Activated CD4-positive, alpha-beta T cell treated with anti-CD3 and anti-CD28 coated beads for 4 hours (primary cell): Measurements from ENCODE around the gene A1BG.
A peak's percentile ranks its signal among the peaks of the same experiment; 100 is the strongest.

Source experiments
- DNase-seq, 2 donors: peaks; one replicate each; pipeline ENCODE4 v3.0.0-alpha.2; 2020

A1BG gene

GRCh38 chr19:58352760-58353671 is at the start of gene A1BG:
Gene A1BG (minus strand): TSS chr19:58353492. CDS start chr19:58353437, 55 bp downstream.
- DNase-seq = no peak

GRCh38 chr19:58401840-58402421 is 48.6 kb upstream of the A1BG start:
- DNase-seq = no peak

GRCh38 chr19:58400916-58401839 is 47.9 kb upstream of the A1BG start:
- peak; percentile 99 to 100 for DNase-seq

GRCh38 chr19:58400316-58400915 is 47.1 kb upstream of the A1BG start:
- no peak for DNase-seq

GRCh38 chr19:58399903-58400302 is 46.6 kb upstream of the A1BG start:
- DNase-seq = no peak

GRCh38 chr19:58398545-58398944 is 45.3 kb upstream of the A1BG start:
- DNase-seq = no peak

GRCh38 chr19:58398087-58398486 is 44.8 kb upstream of the A1BG start:
- DNase-seq = no peak

GRCh38 chr19:58397533-58398037 is 44.3 kb upstream of the A1BG start:
- no peak for DNase-seq

- no peak for DNase-seq
Measured at GRCh38 chr19:58396691-58397532, 43.6 kb upstream of the A1BG start.

DNA sequence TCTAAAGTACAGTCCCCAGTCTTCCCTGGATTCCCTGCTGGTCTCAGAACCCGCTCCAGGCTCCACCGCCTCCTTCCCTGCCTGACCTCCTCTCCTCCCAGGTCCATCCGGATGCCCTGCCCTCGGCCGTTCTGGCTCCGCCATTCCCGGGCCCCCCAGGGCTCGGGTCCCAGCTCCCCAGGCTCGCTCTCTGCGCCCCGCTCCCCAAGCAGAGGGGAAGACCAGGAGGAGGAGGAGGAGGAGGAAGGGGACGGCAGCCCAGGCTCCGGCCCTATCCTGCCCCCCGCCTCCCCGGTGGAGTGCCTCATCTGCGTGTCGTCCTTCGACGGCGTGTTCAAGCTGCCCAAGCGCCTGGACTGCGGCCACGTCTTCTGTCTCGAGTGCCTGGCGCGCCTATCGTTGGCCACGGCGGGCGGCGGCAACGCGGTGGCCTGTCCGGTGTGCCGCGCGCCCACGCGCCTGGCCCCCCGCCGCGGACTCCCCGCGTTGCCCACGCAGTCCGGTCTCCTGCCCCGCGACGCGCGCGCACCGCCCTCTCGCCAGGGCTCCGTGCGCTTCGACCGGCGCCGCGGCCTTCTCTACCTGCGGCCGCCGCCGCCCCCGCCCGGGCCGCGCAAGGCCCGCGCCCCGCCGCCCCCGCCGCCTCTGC is 42.8 kb upstream of the A1BG start:
- no peak for DNase-seq

DNA sequence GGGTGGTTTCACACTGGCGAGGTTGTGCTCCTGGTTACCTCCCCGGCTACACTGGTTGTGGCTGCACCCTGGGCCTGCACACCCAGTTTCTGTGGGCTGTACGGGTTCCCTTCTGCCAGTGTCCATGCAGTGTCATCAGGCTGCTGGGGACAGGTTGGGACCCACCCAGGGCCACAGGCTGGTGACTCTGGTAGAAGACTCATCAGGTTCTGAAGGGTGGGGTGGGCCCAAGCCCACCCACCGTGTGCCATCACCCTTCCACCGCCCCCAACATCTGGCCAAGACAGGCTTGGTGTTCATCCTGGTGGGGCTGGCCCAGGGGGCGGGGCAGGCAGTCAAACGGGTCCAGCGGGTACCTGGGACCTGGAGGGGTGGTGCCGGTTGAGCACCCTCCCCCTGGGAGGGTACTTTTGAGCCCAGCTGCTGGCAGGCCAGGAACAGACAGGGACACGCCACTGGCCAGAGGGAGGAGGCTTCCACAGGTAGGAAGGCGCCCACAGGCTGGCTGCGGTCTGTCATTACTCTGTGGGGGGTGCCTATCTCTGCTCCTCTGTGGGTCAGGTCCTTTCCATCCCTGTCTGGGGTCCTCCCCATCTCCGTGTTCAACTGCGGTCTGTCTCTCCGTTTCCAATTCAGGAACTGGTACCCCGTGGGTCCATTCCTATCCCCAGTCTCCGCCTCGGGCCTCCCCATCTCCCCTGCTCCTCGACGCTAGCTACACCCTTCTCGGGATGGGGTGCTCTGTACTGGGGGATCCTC is 42.1 kb upstream of the A1BG start, which contains the start of gene RNF225:
Gene RNF225 (plus strand): TSS at position 437 of the 759 bp plus-strand sequence. CDS start 434 bp downstream, outside the sequence.
- DNase-seq = no peak

DNA sequence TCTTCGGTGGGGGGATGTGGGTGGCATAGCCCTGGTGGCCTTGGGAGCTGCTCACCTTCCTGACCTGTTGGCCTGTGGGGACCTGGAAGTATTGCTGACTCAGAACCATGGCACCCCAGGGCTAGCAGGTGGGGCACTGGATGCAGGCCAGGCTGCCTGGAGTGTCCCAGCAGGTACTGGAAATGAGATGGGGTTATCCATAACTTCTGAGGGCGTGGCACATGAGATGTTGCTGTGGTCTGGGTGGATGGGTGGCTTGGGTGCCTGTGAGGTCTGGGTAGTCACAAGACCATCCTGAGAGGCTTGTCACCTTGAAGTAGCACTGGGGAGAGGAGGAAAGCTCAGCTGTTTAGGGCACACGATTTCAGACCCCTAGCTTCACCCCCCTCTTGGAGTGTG is 41.5 kb upstream of the A1BG start:
- no peak for DNase-seq

GRCh38 chr19:58393725-58394033 is 40.4 kb upstream of the A1BG start:
- DNase-seq = no peak

DNA sequence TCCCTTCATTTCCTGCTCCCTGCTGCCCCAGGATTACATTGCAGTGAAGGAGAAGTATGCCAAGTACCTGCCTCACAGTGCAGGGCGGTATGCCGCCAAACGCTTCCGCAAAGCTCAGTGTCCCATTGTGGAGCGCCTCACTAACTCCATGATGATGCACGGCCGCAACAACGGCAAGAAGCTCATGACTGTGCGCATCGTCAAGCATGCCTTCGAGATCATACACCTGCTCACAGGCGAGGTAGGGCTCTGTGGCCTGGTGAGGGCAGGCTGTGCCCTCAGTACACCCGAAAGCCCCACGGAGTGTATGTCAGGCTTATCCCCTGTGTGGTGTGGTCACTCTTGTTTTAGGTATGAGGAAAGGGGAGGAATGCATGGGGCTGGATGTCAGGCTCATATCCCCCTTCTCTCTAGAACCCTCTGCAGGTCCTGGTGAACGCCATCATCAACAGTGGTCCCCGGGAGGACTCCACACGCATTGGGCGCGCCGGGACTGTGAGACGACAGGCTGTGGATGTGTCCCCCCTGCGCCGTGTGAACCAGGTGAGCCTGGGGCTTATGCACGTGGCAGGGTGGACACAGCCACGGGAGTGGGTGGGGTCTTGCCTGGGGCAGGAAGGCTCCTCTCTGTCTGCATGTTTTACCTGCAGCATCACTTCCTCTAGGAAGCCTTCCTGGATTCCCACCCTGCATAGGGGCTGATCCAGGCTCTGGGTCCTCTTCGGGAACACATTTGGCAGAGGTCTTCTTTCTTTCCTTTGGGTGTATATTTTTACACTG is 39.8 kb upstream of the A1BG start:
- DNase-seq = no peak

- no peak for DNase-seq
Measured at GRCh38 chr19:58388175-58388526, 34.9 kb upstream of the A1BG start.

GRCh38 chr19:58387338-58388174 is 34.3 kb upstream of the A1BG start:
- no peak for DNase-seq

DNA sequence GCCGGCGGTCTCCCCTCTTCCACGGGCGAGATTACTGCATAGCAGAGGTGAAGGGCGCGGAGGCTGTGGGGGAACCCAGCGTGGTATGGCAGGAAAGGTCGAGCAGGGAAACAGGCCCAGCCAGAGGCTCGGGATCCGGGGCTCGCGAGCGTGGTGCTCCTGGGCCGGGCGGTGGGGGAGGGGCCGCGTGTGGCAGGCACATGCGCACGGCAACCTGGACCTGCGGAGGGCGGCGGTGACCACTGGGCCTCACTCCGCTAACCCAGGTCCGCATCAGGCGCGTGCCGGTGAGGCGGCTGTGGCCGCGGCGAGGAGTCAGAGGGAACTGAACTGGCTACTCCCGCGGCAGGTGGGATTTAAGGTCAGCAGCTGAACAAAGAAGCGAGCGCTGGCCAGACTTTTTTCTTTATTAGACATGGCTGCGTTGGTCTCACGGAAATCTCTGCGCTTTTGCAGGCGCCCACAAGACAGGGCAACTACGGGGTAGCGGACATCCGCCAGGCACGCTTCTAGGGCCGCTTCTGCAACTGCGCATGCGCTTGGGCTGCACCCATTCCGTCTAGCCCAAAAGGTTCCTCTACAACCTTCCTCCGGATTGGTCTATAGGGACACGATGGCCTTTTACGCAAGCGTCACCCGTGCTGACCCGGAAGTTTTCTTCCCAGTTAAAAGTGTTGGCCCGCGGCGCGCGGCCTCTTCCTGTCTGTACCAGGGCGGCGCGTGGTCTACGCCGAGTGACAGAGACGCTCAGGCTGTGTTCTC is 33.5 kb upstream of the A1BG start, which contains the start of gene RPS5:
Gene RPS5 (plus strand): TSS at position 694 of the 762 bp plus-strand sequence. CDS start 869 bp downstream, outside the sequence.
- DNase-seq = peak; percentile 94 to 95
